ENCODE measurements around the gene AFF3. TPM values are rescaled to one million over a fixed set of nuclear protein-coding genes. Genes with fewer than 3 reads are reported as not detected.

The AFF3 gene
- total RNA-seq, 1 experiment from 2014 or later: 0.61 TPM

GRCh38 chr2:99842451-99842850 lies 299.9 kb downstream of the AFF3 start:
- Histone ChIP-seq H4K20me1 (ENCODE audit: insufficient read depth) (no peaks in the 10 kb centered on the region), H3K4me2 (ENCODE audit: low read length) (no peak overlapping the region), H3K79me2 (ENCODE audit: insufficient read depth, low read length) (no peaks in the 10 kb centered on the region), H2AFZ (ENCODE audit: low read depth, low read length, poor library complexity, severe bottlenecking) (no peak overlapping the region), H3K9me3 (ENCODE audit: control insufficient read depth in 1 of 2, insufficient read depth in 1 of 2, low read depth in 1 of 2, low read length in 2 of 2) (no peaks in the 10 kb centered on the region), H3K9ac (ENCODE audit: low read length) (no peak overlapping the region), H3K4me1 (ENCODE audit: control insufficient read depth in 1 of 2, insufficient read depth in 2 of 2, low read length in 2 of 2) (no peaks in the 10 kb centered on the region), H3K36me3 (ENCODE audit: control insufficient read depth in 1 of 2, insufficient read depth in 2 of 2, low read length in 2 of 2) (no peaks in the 10 kb centered on the region), H3K9me2 (ENCODE audit: insufficient read depth) (no peaks in the 10 kb centered on the region), H3K27ac (ENCODE audit: low read depth, low read length) (no peak overlapping the region), H3K4me3 (replicated peaks in 1 of 2; ENCODE audit: low read depth in 1 of 2, low read length in 2 of 2) (no peak overlapping the region), H3K27me3 (ENCODE audit: insufficient read depth, low read length) (peaks cover 52% of the 10 kb centered on the region)
- DNase-seq (ENCODE audit: low read depth, low spot score): no peak
- no peak for ATAC-seq
- ChIA-PET CTCF (no interaction called here), RAD21 (ENCODE audit: low non-redundant PET in 1 of 2, low total read pairs in 2 of 2, uncharacterized antibody in 2 of 2, unreplicated experiment in 2 of 2) (no interaction called here), POLR2A (no interaction called here)
- BruUV-seq (replicated peaks): no TSS peak
- intact Hi-C loops (cut with micrococcal nuclease): no loop called here
- TF ChIP-seq JUND (IDR thresholded peaks at IDR 0.05) (no peak), EZH2 (IDR thresholded peaks at IDR 0.05) (no peak)

- Histone ChIP-seq H3K4me3 (replicated peaks in 1 of 2; ENCODE audit: low read depth in 1 of 2, low read length in 2 of 2) (no peak overlapping the region), H3K9me2 (ENCODE audit: insufficient read depth) (no peaks in the 10 kb centered on the region), H3K27me3 (ENCODE audit: insufficient read depth, low read length) (peaks cover 53% of the 10 kb centered on the region), H4K20me1 (ENCODE audit: insufficient read depth) (no peaks in the 10 kb centered on the region), H3K36me3 (ENCODE audit: control insufficient read depth in 1 of 2, insufficient read depth in 2 of 2, low read length in 2 of 2) (no peaks in the 10 kb centered on the region), H2AFZ (ENCODE audit: low read depth, low read length, poor library complexity, severe bottlenecking) (no peak overlapping the region), H3K79me2 (ENCODE audit: insufficient read depth, low read length) (no peaks in the 10 kb centered on the region), H3K9ac (ENCODE audit: low read length) (no peak overlapping the region), H3K4me1 (ENCODE audit: control insufficient read depth in 1 of 2, insufficient read depth in 2 of 2, low read length in 2 of 2) (no peaks in the 10 kb centered on the region), H3K9me3 (ENCODE audit: control insufficient read depth in 1 of 2, insufficient read depth in 1 of 2, low read depth in 1 of 2, low read length in 2 of 2) (no peaks in the 10 kb centered on the region), H3K4me2 (ENCODE audit: low read length) (no peak overlapping the region), H3K27ac (ENCODE audit: low read depth, low read length) (no peak overlapping the region)
- ChIA-PET CTCF (no interaction called here), RAD21 (ENCODE audit: low non-redundant PET in 1 of 2, low total read pairs in 2 of 2, uncharacterized antibody in 2 of 2, unreplicated experiment in 2 of 2) (no interaction called here), POLR2A (no interaction called here)
- ATAC-seq (no peak), DNase-seq (ENCODE audit: low read depth, low spot score) (no peak)
- intact Hi-C loops (cut with micrococcal nuclease): no loop called here
- no TSS peak for BruUV-seq (replicated peaks)
- no peak for TF ChIP-seq EGR1 (IDR thresholded peaks at IDR 0.05; ENCODE audit: low read depth)
- no peak for TF ChIP-seq CTCF (IDR thresholded peaks at IDR 0.05 in 2 of 3, conservative IDR thresholded peaks at IDR 0.05 in 1 of 3; ENCODE audit: borderline replicate concordance in 1 of 3, insufficient read depth in 1 of 3, low read depth in 2 of 3, low read length in 2 of 3)
- no peak for TF ChIP-seq FOSL1 (IDR thresholded peaks at IDR 0.05; ENCODE audit: low read depth)
Observed at GRCh38 chr2:99841749-99842148, 300.6 kb downstream of the AFF3 start.

Data from HCT116 (cell line).